GM21786 (cell line): ENCODE data around the gene LIG1.
"Not testable (repeated sequence)": the region's sequence is repeated elsewhere in the genome, so short reads cannot be mapped to it uniquely, and the experiment has no call there.

Source experiments
- ATAC-seq: cut with Tn5 transposase; IDR thresholded peaks from one replicate; pipeline ENCODE4 v1.9.1; 2021; ENCODE audit not compliant: unreplicated experiment

Gene LIG1

DNA sequence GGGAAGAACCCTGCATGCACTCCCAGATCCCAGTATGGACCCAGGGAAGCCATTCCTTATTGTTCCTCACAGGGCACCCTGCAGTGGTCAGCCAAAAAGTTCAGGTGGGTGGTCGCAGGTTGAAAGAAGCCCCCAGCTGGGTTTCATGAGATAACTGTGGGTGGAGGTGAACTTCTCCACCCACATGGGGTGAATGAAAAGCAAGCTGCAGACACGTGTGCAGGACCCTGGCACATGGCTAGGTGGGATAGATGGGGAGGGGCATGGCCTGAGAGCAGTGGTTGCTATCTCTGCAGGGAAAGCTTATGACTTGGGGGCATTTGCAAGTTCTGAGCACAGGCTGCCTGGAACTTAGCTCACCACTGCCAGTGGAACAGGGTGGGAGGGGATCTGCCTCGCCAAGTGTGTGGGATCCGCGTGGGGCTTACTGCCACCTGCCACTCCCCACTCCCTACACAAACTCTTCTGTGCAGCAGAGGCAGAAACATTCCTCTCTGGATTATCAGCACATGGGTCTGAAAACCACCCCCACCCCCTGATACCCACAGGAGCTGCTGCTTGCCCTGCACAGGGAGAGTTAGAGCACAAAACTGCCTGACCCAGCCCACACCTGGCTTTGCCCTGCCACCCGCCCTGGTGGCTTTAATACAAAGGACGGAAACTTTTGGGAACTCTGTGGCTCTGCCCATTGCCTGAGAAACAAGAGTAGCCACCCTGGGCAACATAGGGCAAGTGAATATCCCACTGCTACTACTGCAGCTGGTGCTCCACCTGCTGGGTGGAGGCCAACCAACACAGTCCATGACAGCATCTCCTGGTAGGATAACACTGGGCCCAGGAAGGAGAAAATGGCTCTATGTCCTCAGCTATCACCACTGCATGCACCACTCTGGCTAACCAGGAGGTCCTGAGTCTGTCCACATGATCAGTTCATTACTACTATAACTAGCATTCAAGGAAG lies 84.0 kb downstream of the LIG1 start:
- ATAC-seq, result no peak

DNA sequence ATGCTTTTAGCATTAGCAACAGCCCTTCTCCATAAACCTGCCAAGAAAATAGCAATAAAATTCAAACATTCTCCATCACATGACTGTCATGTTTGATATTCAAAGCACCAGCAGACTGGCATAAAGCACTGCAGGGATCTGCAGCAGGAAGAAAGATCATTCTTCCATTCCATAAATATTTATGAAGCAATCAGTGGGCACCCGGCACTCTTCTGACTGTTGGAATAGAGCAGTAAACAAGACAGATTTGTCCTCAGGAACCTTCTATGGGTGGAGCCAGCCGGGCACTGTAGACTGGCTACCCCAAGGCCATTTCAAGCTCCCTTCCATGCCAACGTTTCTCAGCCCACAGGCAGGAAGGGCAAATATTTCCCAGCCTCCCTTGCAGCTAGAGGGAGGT lies 85.1 kb downstream of the LIG1 start:
- no peak for ATAC-seq

DNA sequence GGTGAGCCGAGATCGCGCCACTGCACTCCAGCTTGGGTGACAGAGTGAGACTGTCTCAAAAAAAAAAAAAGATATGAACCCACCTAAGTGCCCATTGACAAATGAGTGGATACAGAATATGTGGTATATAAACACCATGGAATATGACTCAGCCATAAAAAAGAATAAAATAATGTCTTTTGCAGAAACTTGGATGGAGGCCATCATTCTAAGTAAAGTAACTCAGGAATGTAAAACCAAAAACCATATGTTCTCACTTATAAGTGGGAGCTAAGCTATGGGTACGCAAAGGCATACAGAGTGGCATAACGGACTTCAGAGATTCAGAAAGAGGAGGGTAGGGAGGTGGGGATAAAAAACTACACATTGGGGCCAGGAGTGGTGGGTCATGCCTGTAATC lies 89.0 kb downstream of the LIG1 start:
- no peak for ATAC-seq

DNA sequence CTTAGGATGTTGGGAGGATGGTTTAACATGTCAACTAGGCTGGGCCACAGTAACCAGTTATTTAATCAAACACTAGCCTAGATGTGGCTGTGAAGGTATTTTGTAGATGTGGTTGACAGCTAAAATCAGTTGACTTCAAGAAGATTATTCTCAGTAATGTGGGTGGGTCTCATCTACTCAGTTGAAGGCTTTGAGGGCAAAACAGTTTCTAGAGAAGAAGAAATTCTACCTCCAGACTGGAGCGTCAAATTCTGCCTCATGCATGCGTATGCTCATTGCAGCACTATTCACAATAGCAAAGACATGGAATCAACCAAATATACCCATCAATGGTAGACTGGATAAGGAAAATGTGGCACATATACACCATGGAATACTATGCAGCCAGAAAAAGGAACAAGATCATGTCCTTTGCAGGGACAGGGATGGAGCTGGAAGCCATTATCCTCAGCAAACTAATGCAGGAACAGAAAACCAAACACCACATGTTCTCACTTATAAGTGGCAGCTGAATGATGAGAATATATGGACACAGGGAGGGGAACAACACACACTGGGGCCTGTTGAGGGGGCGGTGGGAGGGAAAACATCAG lies 99.9 kb downstream of the LIG1 start:
- not testable (repeated sequence) for ATAC-seq

DNA sequence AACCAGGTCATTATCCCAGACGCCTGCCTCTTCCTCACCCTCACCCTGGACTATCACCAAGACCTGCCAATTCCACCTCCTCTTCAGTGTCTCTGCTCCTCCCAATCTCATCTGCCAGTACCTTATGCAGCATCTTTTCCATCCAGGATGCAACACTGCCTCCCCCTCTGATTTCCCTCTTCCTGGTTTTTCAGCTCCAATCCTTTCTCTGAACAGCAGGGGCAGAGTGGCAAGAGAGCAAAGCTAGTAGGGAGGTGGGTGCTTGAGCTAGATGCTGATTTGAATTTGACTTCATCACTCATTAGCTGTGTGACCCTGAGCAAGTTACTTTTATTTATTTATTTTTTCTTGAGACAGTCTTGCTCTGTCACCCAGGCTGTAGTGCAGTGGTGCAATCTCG lies 100.7 kb downstream of the LIG1 start:
- no peak for ATAC-seq
